GM19324 (cell line): ENCODE measurements around the gene SORCS2.

Source experiments
- ATAC-seq: cut with Tn5 transposase; IDR thresholded peaks from one replicate; pipeline ENCODE4 v1.9.1; 2021; ENCODE audit warnings: mild to moderate bottlenecking, moderate library complexity; ENCODE audit not compliant: unreplicated experiment, low FRiP score

SORCS2 gene

DNA sequence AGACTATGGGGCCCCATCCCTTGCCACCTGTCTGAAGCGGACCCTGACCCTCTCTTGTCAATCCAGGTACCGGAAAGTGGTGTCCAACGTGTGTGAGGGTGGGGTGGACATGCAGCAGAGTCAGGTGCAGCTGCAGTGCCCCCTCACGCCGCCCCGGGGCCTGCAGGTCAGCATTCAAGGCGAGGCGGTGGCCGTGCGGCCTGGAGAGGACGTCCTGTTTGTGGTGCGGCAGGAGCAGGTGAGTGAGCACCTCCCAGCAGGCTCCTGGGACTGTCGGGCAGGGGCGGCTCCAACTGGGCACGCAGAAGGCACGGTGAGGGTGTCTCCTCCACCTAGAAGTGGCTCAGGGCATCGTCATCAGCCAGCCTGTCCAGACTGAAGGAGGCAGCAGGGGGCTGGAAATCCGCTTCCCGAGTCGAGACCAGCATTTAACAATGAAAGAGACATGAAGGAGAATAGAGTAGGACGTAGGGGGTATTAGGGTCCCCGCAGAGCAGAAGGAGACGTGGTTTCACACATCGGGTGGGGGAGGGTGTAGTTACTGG lies 525.7 kb downstream of the SORCS2 start:
- ATAC-seq: no peak

- no peak for ATAC-seq
Measured at GRCh38 chr4:7719354-7720174, 527.2 kb downstream of the SORCS2 start.

- no peak for ATAC-seq
Measured at GRCh38 chr4:7721984-7722551, 529.7 kb downstream of the SORCS2 start.

- ATAC-seq: no peak
Measured at GRCh38 chr4:7722766-7723387, 530.5 kb downstream of the SORCS2 start.

DNA sequence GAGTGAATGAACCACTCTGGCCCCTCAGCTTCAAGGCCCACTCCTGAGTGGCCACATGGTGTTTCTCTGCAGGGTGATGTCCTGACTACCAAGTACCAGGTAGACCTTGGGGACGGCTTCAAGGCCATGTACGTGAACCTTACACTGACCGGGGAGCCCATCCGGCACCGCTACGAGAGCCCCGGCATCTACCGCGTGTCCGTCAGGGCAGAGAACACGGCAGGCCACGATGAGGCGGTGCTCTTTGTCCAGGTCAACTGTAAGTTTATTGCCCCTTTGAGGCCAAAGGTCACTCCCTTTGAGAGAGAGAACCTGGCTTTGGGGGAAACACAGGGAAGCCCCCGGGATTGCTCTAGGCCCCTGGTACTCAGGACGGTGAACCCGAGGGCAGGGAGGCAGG lies 531.3 kb downstream of the SORCS2 start:
- ATAC-seq: no peak

- no peak for ATAC-seq
Measured at GRCh38 chr4:7725951-7726350, 533.6 kb downstream of the SORCS2 start.

- no peak for ATAC-seq
Measured at GRCh38 chr4:7726665-7727413, 534.5 kb downstream of the SORCS2 start.

DNA sequence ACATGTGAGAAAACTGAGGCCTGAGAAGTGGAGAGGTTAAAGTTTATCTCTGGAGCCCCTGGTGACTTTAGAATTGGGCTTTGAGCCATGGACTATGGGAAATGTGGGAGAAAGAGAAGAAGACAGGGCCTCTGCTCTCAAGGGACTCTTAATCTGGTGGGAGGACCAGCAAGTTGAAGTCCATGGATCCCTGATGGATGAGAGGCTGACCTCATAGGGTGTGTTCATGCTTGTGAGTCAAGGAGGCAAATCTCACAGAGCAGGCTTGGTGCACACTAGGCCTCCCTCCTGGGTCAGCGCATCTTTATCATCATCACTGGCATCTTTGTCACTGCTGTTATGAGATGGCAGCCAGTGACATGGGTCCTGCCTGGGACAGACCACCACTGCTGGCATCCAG lies 535.4 kb downstream of the SORCS2 start:
- no peak for ATAC-seq

- ATAC-seq: no peak
Measured at GRCh38 chr4:7731437-7731836, 539.1 kb downstream of the SORCS2 start.

- ATAC-seq: no peak
Measured at GRCh38 chr4:7732263-7732662, 539.9 kb downstream of the SORCS2 start.

- ATAC-seq: no peak
Measured at GRCh38 chr4:7733201-7733600, 540.9 kb downstream of the SORCS2 start.

- no peak for ATAC-seq
Measured at GRCh38 chr4:7733801-7734650, 541.7 kb downstream of the SORCS2 start.

DNA sequence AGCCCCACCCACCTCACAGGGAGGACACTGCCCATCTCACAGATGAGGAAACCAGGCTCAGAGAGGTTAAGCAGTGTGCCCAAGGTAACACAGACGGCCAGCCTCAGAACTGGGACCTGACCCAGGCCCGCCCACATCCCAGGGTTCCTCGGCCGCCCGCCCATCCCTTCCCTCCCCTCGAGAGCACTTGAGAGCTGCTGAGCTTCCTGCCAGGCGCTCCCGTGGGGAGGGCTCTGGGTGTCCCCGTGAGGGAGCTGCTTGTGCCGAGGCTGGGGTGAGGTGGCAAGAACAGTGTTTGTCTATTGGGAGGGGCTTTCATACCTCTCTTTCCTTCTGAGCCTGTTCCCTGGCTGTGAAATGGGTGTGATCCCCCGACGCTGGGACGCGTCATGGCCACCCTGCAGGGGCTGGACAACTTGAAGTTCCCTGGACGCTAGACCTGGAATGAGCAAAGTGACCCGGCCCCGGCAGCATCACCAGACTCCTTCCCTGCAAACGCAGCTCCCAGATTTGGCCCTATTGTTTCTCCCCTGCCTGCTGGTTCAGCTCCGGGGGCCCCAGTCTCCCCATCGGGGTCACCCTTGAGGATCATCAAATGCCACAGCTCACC lies 542.4 kb downstream of the SORCS2 start:
- no peak for ATAC-seq

- ATAC-seq: no peak
Measured at GRCh38 chr4:7735395-7735794, 543.1 kb downstream of the SORCS2 start.

DNA sequence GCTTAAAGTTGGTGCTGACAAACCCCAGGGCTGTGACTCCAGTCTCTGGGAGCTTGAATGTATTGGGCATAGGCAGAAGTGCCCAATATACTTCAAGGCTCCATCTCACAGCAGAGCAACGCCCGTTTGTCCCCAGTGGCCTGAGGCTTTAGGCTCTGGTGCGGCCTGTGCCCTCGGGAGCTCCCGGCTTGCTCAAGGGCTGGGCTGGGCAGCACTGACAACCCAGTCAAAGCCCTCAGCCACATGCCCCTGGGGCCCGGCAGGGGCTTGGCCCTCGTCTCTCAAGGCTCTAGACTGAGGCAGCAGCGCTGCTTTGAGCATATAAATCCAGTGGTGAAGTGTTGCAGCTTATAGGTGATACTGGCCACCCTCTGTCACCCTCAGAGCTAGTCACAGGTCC lies 543.6 kb downstream of the SORCS2 start:
- ATAC-seq: no peak

- ATAC-seq: no peak
Measured at GRCh38 chr4:7736436-7737267, 544.3 kb downstream of the SORCS2 start.

DNA sequence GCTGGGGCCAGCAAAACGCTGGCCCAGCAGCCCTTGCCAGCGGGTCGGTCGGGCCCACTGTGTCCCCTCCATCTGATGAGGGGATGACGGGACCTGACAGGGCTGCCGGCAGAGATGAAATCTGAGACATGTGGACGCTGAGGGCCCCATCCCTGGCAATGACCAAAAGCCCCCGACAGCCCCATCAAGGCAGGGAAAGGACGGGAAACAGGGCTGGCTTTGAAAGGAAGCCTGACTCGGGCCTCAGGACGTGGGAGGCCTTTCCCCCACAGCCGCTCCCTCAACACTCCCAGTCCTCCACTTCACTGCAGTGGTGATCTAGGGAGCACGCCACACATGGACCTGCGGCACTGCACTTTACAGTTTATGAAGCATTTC lies 544.9 kb downstream of the SORCS2 start:
- ATAC-seq: no peak

DNA sequence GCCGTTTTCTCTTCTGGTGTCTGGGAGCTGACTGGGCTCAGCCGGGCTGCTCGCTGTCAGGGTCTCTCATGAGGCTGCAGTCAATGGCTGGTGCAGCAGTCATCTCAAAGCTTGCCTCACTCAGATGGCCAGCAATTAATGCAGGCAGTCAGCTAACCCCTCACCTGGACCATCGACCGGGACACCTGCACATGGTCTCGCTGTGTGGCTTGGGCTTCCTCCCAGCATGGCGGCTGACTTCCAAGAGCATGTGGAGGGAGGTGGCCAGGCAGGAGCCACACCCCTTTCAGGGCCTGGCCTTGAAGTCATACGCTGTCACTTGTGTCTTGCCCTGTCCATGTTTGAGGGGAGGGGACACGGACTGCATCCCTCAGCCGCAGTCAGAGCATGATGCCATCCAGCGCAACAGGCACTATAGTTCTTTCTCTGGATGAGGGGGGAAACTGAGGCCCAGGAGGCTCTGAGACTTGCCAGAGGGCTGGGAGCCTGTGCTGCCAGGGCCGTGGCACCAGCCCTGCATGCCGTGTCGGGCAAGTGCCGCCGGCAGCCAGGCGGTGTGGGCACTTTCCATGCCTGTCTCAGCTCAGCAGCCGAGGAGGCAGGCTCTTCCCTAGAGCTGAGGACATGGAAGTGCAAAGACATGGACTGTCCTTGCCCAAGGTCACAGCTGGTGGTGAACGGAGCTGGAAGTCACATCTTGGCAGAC lies 545.6 kb downstream of the SORCS2 start:
- no peak for ATAC-seq
